ENCODE measurements around the gene STAC3. TPM values are rescaled to one million over a fixed set of nuclear protein-coding genes. Genes with fewer than 3 reads are reported as not detected.

STAC3 gene
- total RNA-seq (2021): 2.0 and 2.8 TPM in 2 replicates
- long read RNA-seq, partial matches to known transcripts: 0 of 1 reads
- long read RNA-seq, other reads (novel, unspliced or antisense): 1 of 1 reads

DNA sequence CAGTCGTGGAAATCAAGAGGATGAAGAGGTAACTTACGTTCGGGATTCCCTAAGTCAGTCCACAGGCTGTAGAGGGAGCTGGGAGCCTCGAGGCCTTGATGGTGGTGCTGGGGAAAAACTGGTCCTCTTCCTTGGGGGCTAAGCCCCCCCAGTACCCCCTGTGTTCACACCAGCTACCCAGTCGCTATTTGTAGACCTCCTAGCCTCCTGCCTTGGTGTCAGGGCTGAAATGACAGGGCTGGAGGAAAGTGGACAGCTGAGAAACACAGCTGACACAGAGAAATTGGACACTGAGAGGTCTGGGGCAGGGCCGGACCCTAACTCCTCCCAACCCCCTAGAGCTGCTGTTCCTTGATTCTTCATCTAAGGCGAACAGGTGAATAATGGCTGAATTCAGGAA, at the start of gene STAC3:
Gene STAC3, minus strand, starts transcription at position 232 of the 400 bp plus-strand sequence. CDS start 1,551 bp downstream, outside the sequence.
- no peak within 1 kb of the TSS for H2AFZ ChIP-seq (ENCODE audit: low read length)
- WGBS (ENCODE audit: extremely low coverage, insufficient read length, low lambda C conversion rate): no CpG with 5 or more reads among the region's 7 CpGs
- Mint-ChIP-seq H3K4me1 (peaks cover 26 to 37% of the 10 kb centered on the region in 2 experiments), H3K27ac (peak within 1 kb of the TSS in 1 of 3 experiments; percentile 12; a peak in 2 of 7 replicates), H3K27me3 (ENCODE audit: low read depth) (peaks cover 2% of the 10 kb centered on the region; the same call in 1 of the 2 replicates), H3K4me3 (no peak within 1 kb of the TSS), H3K36me3 (ENCODE audit: insufficient read depth in 1 of 3, low read depth in 3 of 3) (peaks cover 0 to 9% (median 3%) of the 10 kb centered on the region in 3 experiments; a peak in 3 of 7 replicates), H3K9me3 (no peaks in the 10 kb centered on the region)
- no peaks in the 10 kb centered on the region for H3K9me3 ChIP-seq (ENCODE audit: control insufficient read depth, low read depth, low read length)
- no peak within 1 kb of the TSS for H2AK5ac ChIP-seq (ENCODE audit: insufficient read length, low read length)
- TF ChIP-seq, protein P1, sequence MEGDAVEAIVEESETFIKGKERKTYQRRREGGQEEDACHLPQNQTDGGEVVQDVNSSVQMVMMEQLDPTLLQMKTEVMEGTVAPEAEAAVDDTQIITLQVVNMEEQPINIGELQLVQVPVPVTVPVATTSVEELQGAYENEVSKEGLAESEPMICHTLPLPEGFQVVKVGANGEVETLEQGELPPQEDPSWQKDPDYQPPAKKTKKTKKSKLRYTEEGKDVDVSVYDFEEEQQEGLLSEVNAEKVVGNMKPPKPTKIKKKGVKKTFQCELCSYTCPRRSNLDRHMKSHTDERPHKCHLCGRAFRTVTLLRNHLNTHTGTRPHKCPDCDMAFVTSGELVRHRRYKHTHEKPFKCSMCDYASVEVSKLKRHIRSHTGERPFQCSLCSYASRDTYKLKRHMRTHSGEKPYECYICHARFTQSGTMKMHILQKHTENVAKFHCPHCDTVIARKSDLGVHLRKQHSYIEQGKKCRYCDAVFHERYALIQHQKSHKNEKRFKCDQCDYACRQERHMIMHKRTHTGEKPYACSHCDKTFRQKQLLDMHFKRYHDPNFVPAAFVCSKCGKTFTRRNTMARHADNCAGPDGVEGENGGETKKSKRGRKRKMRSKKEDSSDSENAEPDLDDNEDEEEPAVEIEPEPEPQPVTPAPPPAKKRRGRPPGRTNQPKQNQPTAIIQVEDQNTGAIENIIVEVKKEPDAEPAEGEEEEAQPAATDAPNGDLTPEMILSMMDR (conservative IDR thresholded peaks at IDR 0.05): no peak
- H3K23ac ChIP-seq (ENCODE audit: insufficient read length, low read depth, low read length): no peak within 1 kb of the TSS
- no peak within 1 kb of the TSS for H3K9ac ChIP-seq (ENCODE audit: extremely low read depth, insufficient read length, low read length)
- H2BK12ac ChIP-seq (ENCODE audit: insufficient read length, low read depth, low read length): no peak within 1 kb of the TSS
- H2BK20ac ChIP-seq (ENCODE audit: low read depth, low read length, poor library complexity, severe bottlenecking): no peak within 1 kb of the TSS
- H4K5ac ChIP-seq (ENCODE audit: insufficient read length, low read depth, low read length): no peak within 1 kb of the TSS
- H3K23me2 ChIP-seq (ENCODE audit: insufficient read length, low read depth, low read length, poor library complexity, severe bottlenecking): no peaks in the 10 kb centered on the region
- H3K27ac ChIP-seq (ENCODE audit: insufficient read length, low read depth, low read length): no peak within 1 kb of the TSS
- no peak within 1 kb of the TSS for H3T11ph ChIP-seq (ENCODE audit: low read length)
- H3K4me2 ChIP-seq (ENCODE audit: insufficient read depth, insufficient read length, low read length): no peak within 1 kb of the TSS
- H3K14ac ChIP-seq (ENCODE audit: insufficient read depth, low read length): no peak within 1 kb of the TSS
- H3K18ac ChIP-seq (ENCODE audit: insufficient read length, low read depth, low read length): no peak within 1 kb of the TSS
- no peak within 1 kb of the TSS for H3K4ac ChIP-seq (ENCODE audit: low read depth, low read length)
- H4K91ac ChIP-seq (ENCODE audit: insufficient read length, low read depth, low read length): no peak within 1 kb of the TSS
- H3K79me2 ChIP-seq (ENCODE audit: insufficient read depth, low read length): no peaks in the 10 kb centered on the region
- no peaks in the 10 kb centered on the region for H3K79me1 ChIP-seq (ENCODE audit: insufficient read depth, low read depth, low read length, poor library complexity, severe bottlenecking)
- H2BK5ac ChIP-seq (ENCODE audit: insufficient read length, low read length): no peak within 1 kb of the TSS
- peak; percentile 34 for DNase-seq
- peaks cover 7% of the 10 kb centered on the region for H3K4me1 ChIP-seq (ENCODE audit: insufficient read depth, low read length)
- no peaks in the 10 kb centered on the region for H4K20me1 ChIP-seq (ENCODE audit: control insufficient read depth, insufficient read depth, insufficient read length)
- no peak within 1 kb of the TSS for H2BK15ac ChIP-seq (ENCODE audit: low read depth, low read length)
- no peaks in the 10 kb centered on the region for H3K27me3 ChIP-seq (ENCODE audit: insufficient read depth, low read length)
- no peak within 1 kb of the TSS for H4K8ac ChIP-seq (replicated peaks; ENCODE audit: insufficient read length, low read depth, low read length)
- no peak within 1 kb of the TSS for H3K56ac ChIP-seq (ENCODE audit: insufficient read length, low read depth, low read length)
- H2BK120ac ChIP-seq (ENCODE audit: low read depth, low read length, poor library complexity, severe bottlenecking): no peak within 1 kb of the TSS

Data from H9 (cell line).